Measurements from ENCODE around the gene CTU1.

Gene CTU1

DNA sequence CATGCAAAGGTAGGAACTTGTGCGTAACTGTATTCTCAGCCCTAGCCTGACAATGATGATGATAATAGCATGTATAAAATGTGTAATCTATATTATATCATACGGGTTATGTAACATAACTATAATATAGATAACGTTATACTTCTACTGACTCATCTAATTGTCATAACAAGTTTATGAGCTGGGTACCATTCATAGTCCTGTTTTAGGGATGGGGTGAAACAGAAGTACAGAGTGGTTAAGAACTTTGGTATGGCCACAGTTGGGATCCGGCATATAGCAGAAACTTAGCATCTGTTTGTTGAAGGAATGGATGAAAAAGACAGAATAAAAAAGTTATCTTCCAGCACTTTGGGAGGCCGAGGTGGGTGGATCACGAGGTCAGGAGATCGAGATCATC, 5.2 kb downstream of the CTU1 start:
- DNase-seq: no peak

DNA sequence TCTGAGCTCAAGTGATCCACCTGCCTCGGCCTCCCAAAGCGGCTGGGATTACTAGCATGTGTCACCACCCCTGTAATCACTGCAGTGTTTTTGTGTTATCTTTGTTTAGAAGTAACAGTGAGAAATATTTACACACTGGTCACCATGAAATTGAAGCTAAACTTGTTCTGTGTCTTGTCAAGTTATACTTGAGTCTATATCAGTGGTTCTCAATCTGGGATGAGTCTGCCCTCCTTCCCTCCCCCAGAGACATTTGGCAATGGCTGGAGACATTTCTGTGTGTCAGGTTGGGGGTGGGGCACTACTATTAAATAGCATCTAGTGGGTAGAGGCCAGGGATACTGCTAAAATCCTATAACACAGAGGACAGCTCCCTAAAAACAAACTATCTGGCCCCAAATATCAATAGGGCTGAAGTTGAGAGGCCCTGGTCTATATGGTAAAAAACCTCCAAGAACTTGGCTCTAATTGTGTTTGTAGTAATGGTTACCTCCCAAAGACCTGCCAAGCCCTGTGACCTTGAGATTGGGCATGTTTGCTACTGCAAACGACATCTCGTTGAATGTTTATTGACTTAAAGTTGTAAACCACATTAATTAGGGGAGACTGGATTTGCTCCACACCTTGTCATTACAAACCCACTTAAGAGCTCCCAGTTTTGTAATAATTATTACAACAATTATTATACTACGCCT, 6.9 kb downstream of the CTU1 start:
- DNase-seq: no peak

DNA sequence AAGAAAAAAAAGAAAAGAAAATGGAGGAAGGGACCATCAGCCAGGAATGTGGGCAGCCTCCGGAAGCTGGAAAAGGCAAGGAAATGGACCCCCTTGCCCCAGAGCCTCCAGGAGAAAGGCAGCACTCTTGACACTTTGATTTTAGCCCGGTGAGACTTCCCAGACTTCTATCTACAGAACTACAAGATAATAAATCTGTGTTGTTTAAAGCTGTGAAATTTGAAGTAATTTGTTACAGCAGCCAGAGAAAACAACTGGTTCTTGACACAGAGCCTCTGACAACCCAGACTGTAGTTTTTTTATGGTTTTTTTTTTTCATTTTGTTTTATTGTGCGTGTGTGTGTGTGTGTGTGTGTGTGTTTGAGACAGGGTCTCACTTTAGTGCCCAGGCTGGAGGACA, 7.6 kb downstream of the CTU1 start:
- no peak for DNase-seq

DNA sequence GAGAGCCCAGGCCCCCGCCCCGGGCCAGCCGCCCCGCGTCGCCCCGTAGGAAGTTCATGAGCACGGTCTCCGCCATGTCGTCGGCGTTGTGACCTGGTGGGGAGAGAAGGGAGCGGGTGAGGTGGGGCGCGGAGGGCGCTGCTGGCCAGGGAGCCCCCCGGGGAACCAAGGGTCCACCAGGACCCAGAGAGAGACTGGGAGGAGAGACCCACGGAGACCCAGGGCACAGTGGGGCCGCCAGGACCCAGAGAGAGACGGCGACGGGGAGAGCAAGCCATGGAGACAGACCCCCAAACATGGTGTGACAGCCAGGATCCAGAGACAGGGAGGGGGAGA, 9.2 kb downstream of the CTU1 start:
- DNase-seq: no peak

DNA sequence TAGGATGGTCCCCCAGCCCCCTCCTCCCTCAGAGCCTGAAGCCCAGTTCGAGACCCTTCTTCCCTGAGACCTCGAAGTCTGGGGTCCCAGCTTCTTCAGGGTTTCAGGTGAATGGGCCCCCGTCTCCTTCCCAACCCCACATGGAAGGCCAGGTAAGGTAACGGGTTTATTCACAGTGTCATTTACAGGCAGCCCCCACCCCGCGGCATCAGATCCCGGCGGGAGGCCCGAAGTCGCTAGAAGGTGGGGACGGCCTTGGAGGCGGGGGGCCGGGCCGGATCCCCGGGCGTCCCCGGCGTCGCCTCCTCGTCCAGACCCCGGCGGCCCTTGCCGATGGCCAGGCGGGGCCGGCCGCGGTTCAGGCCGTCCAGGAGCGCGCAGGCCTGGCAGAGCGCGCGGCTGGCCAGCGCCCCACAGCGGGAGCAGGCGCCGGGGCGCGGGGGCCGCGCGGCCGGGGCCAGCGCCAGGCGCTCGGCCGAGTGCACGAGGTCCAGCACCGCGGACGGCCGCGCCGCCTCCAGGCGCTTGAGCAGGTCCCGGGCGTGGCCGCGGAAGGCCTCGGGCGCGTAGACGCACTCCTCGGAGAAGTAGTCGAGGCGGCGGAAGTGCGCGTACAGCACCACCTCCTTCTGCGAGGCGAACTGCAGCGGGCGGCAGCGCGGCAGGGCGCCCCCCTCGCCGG, 9.7 kb downstream of the CTU1 start:
- peak in 1 of 2 donors; percentile 30 for DNase-seq

DNA sequence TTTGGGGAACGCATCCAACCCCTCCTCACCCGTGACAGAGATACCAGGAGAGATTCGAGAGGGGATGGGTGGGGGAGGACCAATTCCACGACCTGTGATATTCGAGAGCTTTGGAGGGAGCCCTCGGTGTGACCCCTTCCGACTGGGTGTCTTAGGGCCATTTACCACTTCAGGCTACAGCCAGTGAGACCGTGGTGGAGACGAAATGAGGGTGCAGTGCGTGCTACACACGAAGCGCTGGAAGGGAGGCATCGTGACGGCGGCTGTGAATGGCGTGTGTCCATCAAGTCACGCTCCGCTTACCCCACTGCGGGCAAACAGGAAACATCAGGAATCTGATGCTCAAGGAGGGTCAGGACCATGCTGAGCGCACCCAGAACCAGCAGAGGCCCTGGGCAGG, 10.4 kb downstream of the CTU1 start:
- DNase-seq: no peak

DNA sequence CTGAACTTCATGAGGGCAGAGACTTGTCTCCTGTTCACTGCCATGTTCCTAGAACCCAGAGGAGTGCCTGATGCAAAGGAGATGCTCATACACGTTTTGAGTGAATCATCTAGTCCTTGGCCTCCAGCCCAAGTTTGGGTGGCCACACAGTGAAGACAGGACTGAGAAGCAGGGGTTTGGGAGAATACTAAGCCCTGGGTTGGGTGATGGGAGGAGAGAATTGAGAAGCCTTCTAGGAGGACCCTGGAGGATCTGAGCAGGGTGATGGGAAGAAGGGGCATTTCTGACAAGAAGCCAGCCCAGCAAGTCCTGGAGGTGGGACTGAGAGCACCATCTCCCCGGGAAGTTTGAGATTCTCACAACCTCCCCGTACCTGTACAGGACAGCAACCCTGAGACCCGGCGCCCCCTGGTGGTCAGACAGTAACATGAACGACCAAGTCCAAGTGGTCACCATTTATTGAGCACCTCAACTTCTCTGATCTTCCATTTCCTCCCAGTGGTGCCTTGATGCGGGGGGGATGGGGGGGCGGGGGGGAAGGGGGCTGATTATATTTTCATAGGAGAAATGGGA, 11.0 kb downstream of the CTU1 start:
- DNase-seq: peak; percentile 81 to 83

DNA sequence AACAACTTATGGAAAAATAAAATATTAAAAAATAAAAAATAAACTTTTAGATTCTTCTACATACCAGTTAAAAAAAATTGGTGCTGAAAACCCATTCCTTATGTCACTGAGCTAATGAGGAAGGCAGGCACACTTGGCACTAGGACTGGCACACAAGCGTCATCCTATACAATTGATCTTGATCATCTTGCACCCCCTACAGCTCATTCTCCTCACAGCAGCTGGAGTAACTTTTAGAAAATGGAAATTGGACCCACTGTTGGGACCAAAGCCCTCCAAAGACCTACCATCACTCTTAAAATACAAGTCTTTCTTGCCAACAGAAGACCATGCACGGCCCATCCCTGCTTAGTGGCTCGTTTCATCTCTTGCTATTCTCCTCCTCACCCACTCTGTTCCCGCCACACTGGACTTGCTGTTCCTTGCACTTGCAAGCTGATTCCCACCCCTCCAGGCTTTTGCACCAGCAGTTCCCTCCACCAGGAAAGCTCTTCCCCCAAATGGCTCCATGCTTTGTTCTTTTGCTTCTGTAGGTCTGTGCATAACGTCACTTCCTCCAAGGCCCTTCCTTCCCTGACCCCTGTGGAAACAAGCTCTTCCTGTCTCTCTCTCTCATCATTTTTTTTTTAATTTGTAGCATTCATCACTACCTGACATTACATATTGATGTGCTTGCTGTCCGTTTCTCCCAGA, 11.6 kb downstream of the CTU1 start:
- no peak for DNase-seq

DNA sequence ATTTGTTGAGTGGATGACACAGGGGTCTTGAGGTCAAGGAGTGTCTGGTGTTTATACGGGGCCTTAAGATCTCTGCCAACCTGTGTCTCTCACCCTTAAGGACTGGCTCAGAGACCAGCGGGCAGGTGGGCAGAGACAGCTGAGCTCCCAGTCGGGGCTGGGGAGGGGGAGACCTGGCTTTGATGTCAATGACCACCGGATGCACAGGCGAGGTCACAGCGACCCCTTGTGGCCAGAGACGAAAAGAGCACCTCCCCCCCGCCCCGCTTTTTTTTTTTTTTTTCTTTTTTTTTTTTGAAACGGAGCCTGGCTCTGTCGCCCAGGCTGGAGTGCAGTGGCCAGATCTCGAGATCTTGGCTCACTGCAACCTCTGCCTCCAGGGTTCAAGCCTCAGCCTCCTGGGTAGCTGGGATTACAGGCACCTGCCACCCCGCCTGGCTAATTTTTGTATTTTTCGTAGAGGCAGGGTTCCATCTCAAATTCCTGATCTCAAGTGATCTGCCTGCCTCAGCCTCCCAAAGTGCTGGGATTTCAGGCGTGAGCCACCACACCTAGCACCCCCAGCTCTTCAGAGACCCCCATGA, 13.4 kb downstream of the CTU1 start:
- peak; percentile 44 to 52 for DNase-seq

DNA sequence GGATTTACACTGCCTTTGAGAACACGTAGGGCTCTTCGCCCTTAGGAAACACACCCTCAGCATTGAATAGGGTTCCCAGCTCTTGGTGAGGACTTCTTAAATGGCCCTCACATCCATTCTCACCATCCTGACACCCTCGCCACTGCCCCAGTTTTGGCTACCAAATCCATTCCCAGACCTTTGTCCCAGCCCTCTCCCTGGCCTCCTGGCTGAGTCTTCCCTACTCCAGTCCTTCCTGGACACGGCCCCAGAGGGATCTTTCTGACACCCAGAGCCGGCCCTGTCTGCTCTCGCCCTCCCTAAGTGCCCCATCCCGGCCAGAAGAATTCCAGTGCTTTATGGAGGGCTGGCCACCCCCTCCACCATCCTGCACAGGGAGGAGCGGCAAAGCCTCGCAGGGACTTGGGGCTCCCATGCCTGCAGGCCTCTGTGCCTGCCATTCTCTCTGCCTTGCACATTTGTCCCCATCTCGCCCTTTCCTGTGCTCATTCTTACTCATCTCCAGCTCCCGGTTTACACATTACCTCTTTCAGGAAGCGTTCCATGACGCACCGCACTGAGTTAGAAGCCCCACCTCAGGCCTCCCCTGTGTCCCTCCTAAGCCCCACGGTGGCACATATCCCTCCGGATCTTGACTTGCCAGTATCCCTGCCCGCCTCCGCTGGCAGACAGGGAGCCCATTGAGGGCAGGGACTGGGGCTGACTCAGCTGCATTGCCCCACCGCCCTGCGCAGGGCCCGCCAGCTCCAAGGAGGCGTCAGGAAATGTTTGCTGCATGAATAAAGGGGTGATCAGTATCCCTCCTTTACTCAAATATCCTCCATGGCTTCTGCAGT, 14.5 kb downstream of the CTU1 start:
- no peak for DNase-seq

DNA sequence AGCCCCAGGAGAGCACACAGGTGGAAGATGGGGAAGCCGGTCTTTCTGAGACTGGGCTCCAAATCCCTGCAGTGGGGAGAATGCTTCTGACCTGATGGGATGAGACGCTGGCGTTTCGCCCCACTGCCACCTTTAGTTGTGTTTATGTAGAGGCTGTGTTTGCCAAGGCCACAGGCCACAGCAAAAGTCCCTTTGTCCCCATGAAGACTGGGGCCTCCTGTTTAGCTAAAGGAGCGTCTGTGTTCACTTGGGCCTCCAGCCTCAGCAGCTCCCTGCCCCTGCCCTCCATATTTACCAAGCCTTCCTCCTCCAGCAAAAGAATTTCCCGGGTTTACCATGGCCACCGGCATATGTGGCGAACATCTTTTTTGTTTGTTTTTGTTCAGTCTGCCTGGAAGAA, 15.1 kb downstream of the CTU1 start:
- DNase-seq: no peak

DNA sequence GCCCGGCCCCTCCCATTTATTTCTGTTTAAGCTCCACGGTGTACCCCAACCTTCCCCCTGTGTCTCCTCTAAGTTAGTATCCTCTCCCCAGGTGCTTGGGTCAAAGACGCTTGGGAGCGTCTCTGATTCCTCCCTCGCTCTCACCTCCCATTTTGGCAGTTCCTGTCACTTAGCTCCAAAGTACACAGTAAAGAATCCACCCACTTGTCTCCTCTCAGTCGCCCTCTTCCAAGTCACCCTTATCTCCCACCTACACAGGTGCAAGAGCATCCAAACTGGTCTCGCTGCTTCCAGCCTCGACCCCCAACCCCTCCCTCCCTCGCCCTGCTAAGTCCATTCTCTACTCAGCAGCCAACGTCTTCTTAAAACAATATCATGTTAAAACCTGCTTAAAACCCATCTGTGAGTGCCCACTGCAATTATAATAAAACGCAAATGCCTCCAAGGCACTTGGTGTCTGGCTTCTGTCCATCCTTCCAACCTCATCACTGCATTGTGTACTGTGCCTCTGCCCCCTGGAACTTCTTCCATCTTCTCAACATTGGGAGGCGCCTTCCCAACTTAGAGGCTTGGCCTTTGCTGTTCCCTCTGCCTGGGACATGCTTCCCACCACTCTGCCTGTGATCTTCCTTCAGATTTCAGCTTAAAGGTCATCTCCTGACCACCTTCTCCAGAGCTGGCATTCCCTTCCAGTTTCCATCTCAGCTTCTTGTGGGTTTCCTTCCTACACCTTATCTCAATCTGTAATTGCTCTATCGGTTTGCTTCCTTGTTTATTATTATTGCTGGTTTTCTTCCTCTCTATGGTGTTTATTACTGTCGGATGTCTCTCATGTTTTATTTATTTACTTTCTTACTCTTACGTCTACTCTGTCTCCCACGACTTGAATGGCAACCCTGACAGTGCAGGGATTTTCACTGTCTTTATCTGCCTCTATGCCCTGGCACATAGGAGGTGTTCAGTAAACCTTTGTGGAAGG, 16.0 kb downstream of the CTU1 start:
- no peak for DNase-seq

DNA sequence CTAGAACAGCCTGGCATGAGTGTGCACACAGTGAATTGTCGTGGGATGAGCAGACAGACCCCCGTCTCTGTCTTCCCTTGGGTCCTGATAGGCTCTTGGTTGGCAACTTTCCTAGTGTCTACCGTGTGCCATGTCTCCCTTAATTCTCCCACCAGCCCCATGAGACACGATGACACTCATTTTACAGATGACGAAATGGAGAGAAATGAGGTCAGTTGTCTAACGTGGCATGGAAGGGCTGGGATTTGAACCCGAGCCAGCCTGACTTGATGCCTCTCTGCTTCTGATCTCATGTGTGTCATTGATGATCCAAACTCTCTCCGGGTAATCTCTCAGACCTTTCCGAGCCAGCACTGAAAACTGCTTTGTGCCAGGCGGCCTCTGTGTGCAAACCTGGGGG, 17.1 kb downstream of the CTU1 start:
- DNase-seq: no peak

DNA sequence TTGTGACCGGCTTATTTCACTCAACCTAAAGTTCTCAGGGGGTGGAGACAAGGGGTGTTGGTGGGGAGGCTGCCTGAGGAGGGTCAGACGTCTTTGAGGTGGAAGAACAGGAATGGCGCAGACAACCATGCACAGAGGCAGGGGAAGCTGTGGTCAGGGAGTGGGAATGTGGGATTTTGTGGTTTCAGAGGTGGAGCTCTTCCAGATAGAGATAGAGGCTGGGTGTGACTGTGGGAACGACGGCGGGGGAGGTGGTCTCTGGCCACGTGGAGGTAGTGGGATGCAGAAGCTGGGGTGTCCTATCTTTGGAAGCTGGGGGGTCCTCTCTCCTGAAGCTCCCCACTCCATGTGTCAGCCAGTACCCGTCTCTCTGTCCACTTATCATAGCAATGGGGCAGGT, 17.7 kb downstream of the CTU1 start:
- DNase-seq: no peak

DNA sequence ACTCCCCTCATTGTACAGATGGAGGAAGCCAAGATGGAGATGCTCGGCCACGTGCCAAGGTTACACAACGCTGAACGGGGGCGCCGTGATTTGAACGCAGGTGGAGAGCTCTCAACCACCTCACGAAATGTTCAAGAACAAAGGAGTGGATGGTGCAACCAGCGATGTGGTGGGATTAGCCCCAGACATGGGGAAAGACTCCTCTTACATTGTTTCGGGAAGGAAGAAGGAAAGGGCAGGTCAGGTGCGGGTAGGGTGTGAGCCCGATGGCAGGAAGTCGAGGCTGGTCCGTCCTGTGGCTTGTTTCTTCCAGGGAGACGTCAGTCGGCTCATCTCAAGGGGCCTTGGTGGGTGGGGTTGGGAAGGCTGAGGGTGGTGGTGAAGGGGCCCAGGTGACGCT, 18.4 kb downstream of the CTU1 start:
- no peak for DNase-seq

DNA sequence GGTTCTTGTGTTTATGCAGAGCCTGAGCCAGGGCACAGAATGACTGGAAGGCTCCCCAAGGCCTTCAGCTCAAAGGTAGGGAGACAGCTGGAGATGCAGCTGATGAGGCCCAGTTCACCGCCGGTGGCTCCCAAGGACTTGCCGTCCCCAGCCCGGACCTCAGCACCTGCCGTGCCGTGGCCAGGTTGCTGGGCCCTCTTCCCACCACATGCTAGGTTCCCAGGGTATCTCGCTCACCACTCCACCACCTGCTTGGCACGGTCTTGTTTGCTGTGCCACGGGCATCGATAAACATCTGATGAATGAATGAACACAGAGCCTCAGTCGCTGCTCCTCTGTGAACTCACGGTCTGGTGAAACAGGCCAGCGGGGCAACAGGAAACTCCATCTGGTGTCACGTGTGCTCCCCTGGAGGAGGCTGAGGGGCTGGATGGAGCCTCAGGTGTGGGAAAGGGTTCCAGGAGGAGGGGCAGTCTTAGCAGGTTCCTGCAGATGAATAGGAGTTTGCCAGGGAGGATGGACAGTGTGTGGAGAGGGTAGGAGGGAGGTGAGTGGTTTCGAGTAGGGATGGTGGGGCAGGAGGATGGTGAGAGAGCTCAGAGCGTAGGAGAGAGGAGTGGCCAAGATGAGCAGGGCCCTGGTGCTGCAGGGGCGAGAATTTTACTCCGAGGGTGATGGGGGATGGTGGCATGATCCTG, 21.9 kb downstream of the CTU1 start:
- no peak for DNase-seq

DNA sequence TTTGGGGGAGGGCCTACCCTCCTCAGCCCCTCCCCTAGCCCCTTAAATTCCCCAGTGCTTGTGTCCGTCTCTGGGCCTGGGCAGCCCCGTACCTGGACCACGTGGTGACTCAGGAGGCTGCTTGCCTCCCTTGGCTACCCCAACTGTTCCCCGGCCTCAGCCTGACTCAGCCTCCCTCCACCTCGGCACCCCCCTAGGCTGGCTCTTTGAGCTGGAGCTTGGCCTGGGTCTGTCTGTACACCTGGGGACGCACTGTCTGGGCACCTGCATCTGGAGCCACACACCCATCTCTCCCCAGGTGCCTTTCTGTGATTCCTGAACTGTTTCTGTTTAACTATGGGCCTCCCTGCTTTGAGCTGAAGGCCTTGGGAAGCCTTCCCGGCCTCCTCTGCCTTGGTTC, 23.7 kb downstream of the CTU1 start:
- no peak for DNase-seq

DNA sequence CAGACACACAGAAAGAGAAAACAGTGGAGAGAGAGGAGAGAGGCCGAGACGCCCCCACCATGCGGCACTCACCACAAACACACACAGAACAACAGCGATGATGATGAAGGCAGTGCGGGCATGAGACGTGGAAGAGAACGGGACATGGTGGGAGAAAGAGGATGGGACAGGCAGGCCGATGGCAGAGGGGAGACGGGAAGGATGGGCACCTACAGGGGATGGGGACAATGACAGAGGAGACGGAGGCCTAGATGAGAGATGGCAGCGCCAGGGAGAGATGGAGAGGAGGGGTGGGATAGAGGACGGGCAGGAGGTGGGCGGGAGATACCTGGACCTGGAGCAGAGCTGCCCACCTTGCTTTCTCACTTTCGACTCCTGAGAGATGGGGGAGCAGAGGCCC, 24.4 kb downstream of the CTU1 start:
- DNase-seq: no peak

DNA sequence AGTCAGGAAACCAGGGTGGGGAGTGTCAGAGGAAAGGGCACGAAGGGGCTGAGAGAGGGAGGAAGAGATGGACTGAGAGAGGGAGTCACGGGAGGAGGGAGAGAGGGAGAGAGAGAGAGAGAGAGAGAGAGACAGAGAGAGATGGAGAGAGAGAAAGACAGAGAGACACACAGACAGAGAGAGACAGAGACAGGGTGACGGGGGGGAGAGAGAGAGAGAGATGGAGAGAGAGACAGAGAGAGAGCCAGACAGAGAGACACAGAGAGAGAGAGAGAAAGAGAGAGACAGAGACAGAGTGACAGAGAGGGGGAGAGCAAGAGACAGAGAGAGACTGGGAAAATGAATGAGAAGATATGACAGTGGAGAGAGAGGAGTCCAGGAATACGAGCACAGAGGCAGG, 25.0 kb downstream of the CTU1 start:
- DNase-seq: no peak

DNA sequence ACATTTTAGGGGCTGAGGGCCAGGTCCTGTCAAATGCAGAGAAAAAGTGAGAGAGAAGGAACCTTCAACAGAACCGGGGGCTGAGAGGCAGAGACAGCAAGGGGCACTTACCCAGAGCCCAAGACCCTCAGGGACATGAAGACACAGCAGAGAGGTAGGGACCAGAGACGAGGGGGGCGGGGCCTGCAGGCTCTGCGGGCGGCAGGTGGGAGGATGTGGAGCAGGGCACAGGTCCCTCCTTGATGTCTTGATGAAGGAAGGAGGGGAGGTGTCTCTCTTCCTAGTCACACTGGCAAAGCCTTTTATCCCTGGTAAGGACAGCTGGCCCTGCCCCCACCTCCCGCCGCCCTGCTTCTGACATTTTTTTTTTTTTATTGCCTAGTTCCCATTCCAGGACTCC, 25.6 kb downstream of the CTU1 start, which contains the start of gene KLK14:
TSS of gene KLK14 (minus strand) at position 277 of the 400 bp plus-strand sequence. CDS start at position 4, 273 bp downstream.
- no peak for DNase-seq

DNA sequence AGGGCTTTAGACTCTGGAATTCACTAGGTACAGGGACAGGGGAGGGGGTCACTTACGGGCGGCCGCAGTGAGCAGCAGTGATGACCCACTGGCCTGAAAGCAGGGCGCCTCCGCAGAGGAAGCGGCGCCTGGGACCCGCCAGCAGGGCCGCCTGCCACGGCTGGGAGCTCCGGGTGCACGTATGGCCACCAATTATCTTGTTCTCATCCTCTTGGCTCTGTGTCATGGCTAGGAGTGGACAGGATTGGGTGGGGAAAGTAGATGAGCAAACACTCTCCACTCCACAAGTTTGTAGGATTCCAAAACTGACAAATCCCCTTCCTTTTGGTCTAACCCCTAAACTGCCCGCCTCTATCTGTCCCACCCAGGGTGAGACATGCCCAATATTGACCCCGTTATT, 26.7 kb downstream of the CTU1 start:
- DNase-seq: no peak
